Activated CD4-positive, alpha-beta T cell treated with anti-CD3 and anti-CD28 coated beads, Interleukin-2, amount 10 ng/mL, durations not matched to agents 7 days and 5 days (primary cell): ENCODE results near the gene RAB35. TPM values are rescaled to one million over a fixed set of nuclear protein-coding genes. Genes with fewer than 3 reads are reported as not detected.

Source experiments
- CTCF ChIA-PET: fragments of 350-600 bp; sonication (Branson Sonifier 250); formaldehyde crosslinking; loops from one replicate; lab custom pipeline; 2021; ENCODE audit warnings: antibody characterized with exemption; lab: Charles Lee
- POLR2A ChIA-PET: fragments of 350-600 bp; sonication (Branson Sonifier 250); formaldehyde crosslinking; loops from one replicate; lab custom pipeline; 2021; ENCODE audit warnings: antibody characterized with exemption; lab: Charles Lee
- DNase-seq: peaks from one replicate; pipeline ENCODE4 v3.0.0-alpha.2; 2020
- H3K27ac Mint-ChIP-seq: one replicate; pipeline ENCODE4 v1.8.0; 2021; ENCODE audit warnings: mild to moderate bottlenecking, moderate library complexity, mixed read lengths
- H3K27me3 Mint-ChIP-seq: one replicate; pipeline ENCODE4 v1.8.0; 2021; ENCODE audit warnings: mixed read lengths
- H3K36me3 Mint-ChIP-seq: one replicate; pipeline ENCODE4 v1.8.0; 2021; ENCODE audit warnings: low read depth, mixed read lengths
- H3K4me1 Mint-ChIP-seq: one replicate; pipeline ENCODE4 v1.8.0; 2021; ENCODE audit warnings: mixed read lengths
- H3K4me3 Mint-ChIP-seq: one replicate; pipeline ENCODE4 v1.8.0; 2021; ENCODE audit warnings: mild to moderate bottlenecking, moderate library complexity, mixed read lengths
- H3K9me3 Mint-ChIP-seq: one replicate; pipeline ENCODE4 v1.8.0; 2021; ENCODE audit warnings: mixed read lengths
- total RNA-seq, 2 experiments: library from RNA; stranded (reverse); gene quantifications; one replicate each; pipeline ENCODE4 v1.2.3, GENCODE V29; 2021

RAB35 gene
- total RNA-seq, 2 experiments from 2014 or later = 76.5 TPM

DNA sequence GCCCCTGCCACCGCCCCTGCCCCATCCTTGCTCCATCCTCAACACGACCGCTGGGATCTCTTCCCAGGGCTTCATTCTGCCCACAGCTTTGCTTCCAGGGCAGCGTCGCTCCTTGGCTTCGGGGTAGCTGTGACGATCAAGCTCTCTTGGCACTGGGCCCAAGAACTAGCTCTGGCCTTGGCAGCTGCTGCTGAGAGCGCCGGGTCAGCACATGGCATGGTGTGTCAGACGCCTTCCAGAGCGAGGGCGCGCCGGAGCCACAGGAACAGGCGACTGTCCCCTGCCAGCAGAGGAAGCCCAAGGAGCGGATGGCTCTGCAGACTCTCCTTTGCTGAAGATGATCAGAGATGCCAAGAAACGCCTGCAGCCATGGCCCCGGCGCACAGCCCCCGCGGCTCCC, 15.9 kb downstream of the RAB35 start:
- H3K9me3 Mint-ChIP-seq = no peaks in the 10 kb centered on the region
- H3K27ac Mint-ChIP-seq = peak overlapping the region; percentile 25
- CTCF ChIA-PET = interaction anchor here (0.5 to 3.9 kb wide), 5 partner anchors 8 to 121 kb away, joined by 3 to 19 read pairs (median 3); no protein-coding TSS in a partner anchor
- DNase-seq = no peak
- POLR2A ChIA-PET = no interaction called here
- H3K4me1 Mint-ChIP-seq = peaks cover 24% of the 10 kb centered on the region
- no peaks in the 10 kb centered on the region for H3K27me3 Mint-ChIP-seq
- no peak overlapping the region for H3K4me3 Mint-ChIP-seq
- H3K36me3 Mint-ChIP-seq = peaks cover 32% of the 10 kb centered on the region

GRCh38 chr12:120099738-120100137, 16.8 kb downstream of the RAB35 start:
- POLR2A ChIA-PET = no interaction called here
- no peaks in the 10 kb centered on the region for H3K27me3 Mint-ChIP-seq
- DNase-seq = no peak
- no peaks in the 10 kb centered on the region for H3K9me3 Mint-ChIP-seq
- H3K4me3 Mint-ChIP-seq = no peak overlapping the region
- H3K36me3 Mint-ChIP-seq = peaks cover 28% of the 10 kb centered on the region
- CTCF ChIA-PET = interaction anchor here (0.5 to 3.9 kb wide), 4 partner anchors 9 to 263 kb away, joined by 3 to 19 read pairs (median 3); no protein-coding TSS in a partner anchor
- no peak overlapping the region for H3K27ac Mint-ChIP-seq
- H3K4me1 Mint-ChIP-seq = peaks cover 24% of the 10 kb centered on the region

DNA sequence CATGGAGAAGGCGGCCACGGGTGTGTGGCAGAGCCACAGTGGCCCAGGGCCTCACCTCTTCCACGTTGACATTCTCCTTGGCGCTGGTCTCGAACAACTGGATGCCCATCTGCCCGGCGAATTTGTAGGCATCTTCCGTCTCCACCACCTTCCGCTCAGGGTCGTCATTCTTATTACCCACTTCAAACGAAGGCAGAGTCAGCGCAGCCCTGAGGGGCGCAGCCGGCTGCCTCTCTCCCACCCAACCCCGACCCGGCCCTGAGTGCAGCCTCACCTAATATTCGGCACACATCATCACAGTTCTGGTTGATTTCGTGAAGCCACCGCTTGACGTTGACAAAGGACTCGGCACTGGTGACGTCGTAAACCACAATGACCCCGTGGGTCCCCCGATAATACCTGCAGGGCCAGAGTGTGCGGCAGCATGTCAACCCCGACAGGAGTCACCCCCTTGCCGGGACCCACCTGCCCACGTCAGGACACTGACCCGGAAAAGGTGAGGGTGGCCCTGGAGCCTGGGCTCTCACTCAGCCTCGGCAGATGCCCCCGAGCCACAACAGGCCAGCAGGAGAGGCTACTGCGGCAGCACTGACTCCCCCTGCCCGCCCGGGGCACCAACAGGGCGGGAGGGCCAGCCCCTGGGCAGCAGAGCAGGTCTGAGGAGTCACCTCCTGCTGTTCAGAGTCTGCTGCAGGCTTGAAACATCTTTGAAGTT, 17.6 kb downstream of the RAB35 start:
- no peaks in the 10 kb centered on the region for H3K9me3 Mint-ChIP-seq
- peaks cover 23% of the 10 kb centered on the region for H3K36me3 Mint-ChIP-seq
- no peak for DNase-seq
- no peak overlapping the region for H3K4me3 Mint-ChIP-seq
- H3K27ac Mint-ChIP-seq = no peak overlapping the region
- H3K4me1 Mint-ChIP-seq = peaks cover 23% of the 10 kb centered on the region
- POLR2A ChIA-PET = no interaction called here
- CTCF ChIA-PET = no interaction called here
- no peaks in the 10 kb centered on the region for H3K27me3 Mint-ChIP-seq

- no peaks in the 10 kb centered on the region for H3K27me3 Mint-ChIP-seq
- ChIA-PET POLR2A (no interaction called here), CTCF (interaction anchor here (1.4 kb wide), 1 partner anchor 10 kb away, joined by 3 read pairs; no protein-coding TSS in a partner anchor)
- H3K4me1 Mint-ChIP-seq = peaks cover 15% of the 10 kb centered on the region
- no peaks in the 10 kb centered on the region for H3K9me3 Mint-ChIP-seq
- H3K36me3 Mint-ChIP-seq = peaks cover 18% of the 10 kb centered on the region
- H3K4me3 Mint-ChIP-seq = no peak overlapping the region
- no peak overlapping the region for H3K27ac Mint-ChIP-seq
- no peak for DNase-seq
Observed at GRCh38 chr12:120096671-120097202, 19.8 kb downstream of the RAB35 start.

DNA sequence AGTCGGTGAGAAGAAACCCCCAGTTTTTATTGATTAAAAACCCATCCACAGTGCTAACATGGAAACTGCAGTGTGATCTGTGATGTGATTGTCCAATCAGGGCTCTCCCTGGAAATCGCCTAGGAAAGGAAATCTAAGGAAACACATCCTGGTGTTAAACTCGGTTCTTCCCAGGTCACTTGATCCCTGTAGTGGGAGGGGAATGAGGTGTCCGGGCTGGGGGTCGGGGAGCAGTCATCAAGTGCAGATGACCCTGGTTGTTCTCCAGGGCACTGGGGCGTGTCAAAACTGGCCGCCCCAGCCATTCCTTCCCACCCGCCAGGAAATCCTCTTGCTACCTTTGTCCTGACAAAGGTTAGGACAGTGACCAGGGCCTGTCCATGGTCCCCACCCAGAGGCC, 20.8 kb downstream of the RAB35 start:
- no peak overlapping the region for H3K4me3 Mint-ChIP-seq
- H3K27me3 Mint-ChIP-seq = no peaks in the 10 kb centered on the region
- no peak overlapping the region for H3K27ac Mint-ChIP-seq
- POLR2A ChIA-PET = no interaction called here
- CTCF ChIA-PET = no interaction called here
- no peaks in the 10 kb centered on the region for H3K9me3 Mint-ChIP-seq
- peaks cover 22% of the 10 kb centered on the region for H3K36me3 Mint-ChIP-seq
- DNase-seq = no peak
- peaks cover 6% of the 10 kb centered on the region for H3K4me1 Mint-ChIP-seq

GRCh38 chr12:120095331-120095730, 21.2 kb downstream of the RAB35 start:
- POLR2A ChIA-PET = no interaction called here

DNA sequence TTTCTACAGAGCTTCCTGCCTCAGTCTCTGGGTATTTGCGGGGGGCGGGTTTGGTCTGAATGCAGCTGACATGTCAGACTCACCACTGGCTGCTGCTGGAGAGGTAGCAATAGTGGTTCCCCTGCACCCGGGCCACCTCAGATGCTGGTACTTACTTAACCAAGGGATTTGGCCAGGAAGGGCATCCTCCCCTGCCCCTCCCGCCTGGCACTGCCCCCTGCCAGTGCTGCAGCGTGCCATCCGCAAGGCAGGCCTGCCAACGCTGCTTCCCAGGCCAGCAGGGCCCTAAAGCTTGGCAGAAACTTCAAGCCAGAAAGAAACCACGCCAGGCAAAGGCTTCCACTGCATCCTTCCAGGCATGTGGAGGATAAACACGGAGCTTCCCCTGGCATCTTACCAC, 22.1 kb downstream of the RAB35 start:
- no peaks in the 10 kb centered on the region for H3K27me3 Mint-ChIP-seq
- POLR2A ChIA-PET = no interaction called here
- CTCF ChIA-PET = interaction anchor here (1.6 to 1.8 kb wide), 2 partner anchors 12 to 16 kb away, joined by 3 to 4 read pairs; no protein-coding TSS in a partner anchor

More at GRCh38 chr12:120095331-120095730, 21.2 kb downstream of the RAB35 start:
- CTCF ChIA-PET = no interaction called here
- Mint-ChIP-seq H3K27ac (no peak overlapping the region), H3K4me3 (no peak overlapping the region), H3K9me3 (no peaks in the 10 kb centered on the region), H3K4me1 (peaks cover 6% of the 10 kb centered on the region), H3K36me3 (peaks cover 22% of the 10 kb centered on the region), H3K27me3 (no peaks in the 10 kb centered on the region)
- no peak for DNase-seq

GRCh38 chr12:120093592-120094355, 22.8 kb downstream of the RAB35 start:
- no peaks in the 10 kb centered on the region for H3K9me3 Mint-ChIP-seq
- no peak overlapping the region for H3K4me3 Mint-ChIP-seq
- ChIA-PET CTCF (interaction anchor here (1.0 to 1.8 kb wide), 3 partner anchors 12 to 119 kb away, joined by 3 to 4 read pairs (median 3); no protein-coding TSS in a partner anchor), POLR2A (no interaction called here)
- H3K27ac Mint-ChIP-seq = no peak overlapping the region
- H3K4me1 Mint-ChIP-seq = peaks cover under 1% of the 10 kb centered on the region
- no peak for DNase-seq
- peaks cover 18% of the 10 kb centered on the region for H3K36me3 Mint-ChIP-seq
- H3K27me3 Mint-ChIP-seq = no peaks in the 10 kb centered on the region

More for the DNA sequence above, 22.1 kb downstream of the RAB35 start:
- DNase-seq = no peak
- Mint-ChIP-seq H3K36me3 (peaks cover 18% of the 10 kb centered on the region), H3K4me1 (no peaks in the 10 kb centered on the region), H3K4me3 (no peak overlapping the region), H3K9me3 (no peaks in the 10 kb centered on the region), H3K27ac (no peak overlapping the region)

DNA sequence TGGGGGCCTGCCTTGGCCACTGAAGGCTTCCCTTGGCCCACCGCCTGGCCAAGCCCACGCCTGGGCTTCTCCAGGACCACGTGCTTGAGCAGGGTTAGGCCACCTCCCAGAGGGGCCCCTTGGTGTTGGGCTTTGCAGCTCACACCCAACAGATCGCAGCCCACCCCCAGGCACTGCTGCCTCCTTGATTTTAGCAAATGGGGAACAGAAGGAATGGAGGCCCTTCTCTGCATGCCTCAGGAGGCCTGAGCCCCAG, 23.3 kb downstream of the RAB35 start:
- Mint-ChIP-seq H3K36me3 (peaks cover 15% of the 10 kb centered on the region), H3K27ac (no peak overlapping the region), H3K9me3 (no peaks in the 10 kb centered on the region), H3K4me3 (no peak overlapping the region), H3K27me3 (no peaks in the 10 kb centered on the region), H3K4me1 (peaks cover 3% of the 10 kb centered on the region)
- DNase-seq = no peak
- ChIA-PET POLR2A (no interaction called here), CTCF (interaction anchor here (1.0 to 1.8 kb wide), 4 partner anchors 13 to 118 kb away, joined by 3 to 4 read pairs (median 3); no protein-coding TSS in a partner anchor)

GRCh38 chr12:120092551-120093335, 23.8 kb downstream of the RAB35 start:
- H3K36me3 Mint-ChIP-seq = peaks cover 15% of the 10 kb centered on the region
- DNase-seq = no peak
- no peaks in the 10 kb centered on the region for H3K27me3 Mint-ChIP-seq
- no peak overlapping the region for H3K27ac Mint-ChIP-seq
- no peaks in the 10 kb centered on the region for H3K9me3 Mint-ChIP-seq
- ChIA-PET CTCF (interaction anchor here (1.0 to 1.8 kb wide), 6 partner anchors 8 to 118 kb away, joined by 3 to 7 read pairs (median 3); no protein-coding TSS in a partner anchor), POLR2A (no interaction called here)
- H3K4me1 Mint-ChIP-seq = peaks cover 7% of the 10 kb centered on the region
- H3K4me3 Mint-ChIP-seq = no peak overlapping the region

DNA sequence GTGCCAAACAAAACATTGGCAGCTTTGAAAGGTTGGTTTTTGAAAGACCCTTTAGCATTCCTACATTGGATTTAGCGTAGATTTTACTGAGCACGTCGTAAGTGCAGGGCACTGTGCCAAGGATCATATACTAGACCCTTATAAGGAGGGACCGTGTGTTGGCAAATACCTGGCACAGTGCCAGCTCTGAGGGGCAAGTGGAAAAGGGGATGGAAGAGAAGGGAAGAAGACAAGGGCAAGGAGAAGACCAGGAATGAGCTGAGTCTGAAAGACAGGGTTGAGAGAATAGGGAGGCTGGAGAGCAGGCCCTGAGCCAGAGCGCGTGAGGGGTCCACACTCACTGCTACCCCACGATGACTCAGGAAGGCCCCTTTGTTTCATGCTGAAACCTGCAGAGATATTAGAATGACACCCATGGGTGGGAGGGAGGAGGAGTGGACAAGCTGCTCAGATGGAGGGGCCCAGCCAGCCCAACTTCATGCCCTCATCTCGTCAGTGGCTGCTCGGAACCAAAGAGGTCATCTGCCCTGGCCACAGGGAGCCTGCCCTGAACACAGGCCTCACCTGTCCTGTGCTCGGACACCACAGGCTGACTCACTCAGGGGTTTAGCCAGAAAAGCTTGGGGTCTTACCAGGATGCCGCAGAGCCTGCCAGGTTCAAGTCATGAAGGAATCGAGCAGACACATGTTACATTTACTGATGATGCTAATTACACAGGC, 25.0 kb downstream of the RAB35 start:
- no peak overlapping the region for H3K4me3 Mint-ChIP-seq
- peaks cover 20% of the 10 kb centered on the region for H3K4me1 Mint-ChIP-seq
- no peaks in the 10 kb centered on the region for H3K27me3 Mint-ChIP-seq
- H3K27ac Mint-ChIP-seq = no peak overlapping the region
- ChIA-PET POLR2A (no interaction called here), CTCF (interaction anchor here (1.0 to 1.8 kb wide), 4 partner anchors 9 to 28 kb away, joined by 3 to 7 read pairs (median 3); no protein-coding TSS in a partner anchor)
- H3K9me3 Mint-ChIP-seq = no peaks in the 10 kb centered on the region
- H3K36me3 Mint-ChIP-seq = peaks cover 12% of the 10 kb centered on the region
- no peak for DNase-seq
